ENCODE measurements around the gene ACBD4. TPM values are rescaled to one million over a fixed set of nuclear protein-coding genes. Genes with fewer than 3 reads are reported as not detected.

ACBD4 gene
- total RNA-seq, 1 donor from 2014 or later = 5.6 TPM

DNA sequence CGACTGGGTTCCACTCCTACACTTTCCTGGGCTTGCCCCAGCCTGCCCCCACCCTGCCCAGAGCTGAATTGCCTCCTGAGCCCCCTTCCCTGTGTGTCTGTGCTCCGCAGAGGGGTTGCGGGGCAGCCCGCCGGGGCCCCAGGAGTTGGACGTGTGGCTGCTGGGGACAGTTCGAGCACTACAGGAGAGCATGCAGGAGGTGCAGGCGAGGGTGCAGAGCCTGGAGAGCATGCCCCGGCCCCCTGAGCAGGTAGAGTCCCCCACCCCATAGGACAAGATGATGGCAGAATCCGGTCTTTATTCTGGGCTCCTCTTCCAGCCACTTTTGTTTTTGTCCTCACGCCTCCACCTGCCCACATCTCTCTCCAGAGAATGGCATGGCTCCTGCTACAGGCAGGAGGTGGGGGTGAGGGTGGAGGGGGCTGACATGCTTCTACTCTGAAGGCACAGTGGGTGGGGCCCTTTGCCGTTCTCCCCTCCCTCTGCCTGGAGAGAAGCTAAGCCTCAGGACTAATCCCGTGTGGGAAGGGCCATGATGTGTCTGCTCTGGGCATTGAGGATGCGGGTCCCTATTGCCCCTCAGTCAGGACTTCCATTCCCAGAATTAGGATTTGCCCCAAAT, 3.5 kb downstream of the ACBD4 start:
- peak; percentile 79 for DNase-seq (ENCODE audit: low spot score)
- Mint-ChIP-seq H3K4me3 (ENCODE audit: unreplicated experiment) (no peak overlapping the region), H3K27me3 (ENCODE audit: low read depth) (no peaks in the 10 kb centered on the region), H3K27ac (ENCODE audit: unreplicated experiment) (no peak overlapping the region), H3K9me3 (ENCODE audit: low read depth) (no peaks in the 10 kb centered on the region), H3K4me1 (ENCODE audit: low read depth) (peaks cover 11% of the 10 kb centered on the region), H3K36me3 (ENCODE audit: low read depth) (no peaks in the 10 kb centered on the region)
- TF ChIP-seq, protein P1, sequence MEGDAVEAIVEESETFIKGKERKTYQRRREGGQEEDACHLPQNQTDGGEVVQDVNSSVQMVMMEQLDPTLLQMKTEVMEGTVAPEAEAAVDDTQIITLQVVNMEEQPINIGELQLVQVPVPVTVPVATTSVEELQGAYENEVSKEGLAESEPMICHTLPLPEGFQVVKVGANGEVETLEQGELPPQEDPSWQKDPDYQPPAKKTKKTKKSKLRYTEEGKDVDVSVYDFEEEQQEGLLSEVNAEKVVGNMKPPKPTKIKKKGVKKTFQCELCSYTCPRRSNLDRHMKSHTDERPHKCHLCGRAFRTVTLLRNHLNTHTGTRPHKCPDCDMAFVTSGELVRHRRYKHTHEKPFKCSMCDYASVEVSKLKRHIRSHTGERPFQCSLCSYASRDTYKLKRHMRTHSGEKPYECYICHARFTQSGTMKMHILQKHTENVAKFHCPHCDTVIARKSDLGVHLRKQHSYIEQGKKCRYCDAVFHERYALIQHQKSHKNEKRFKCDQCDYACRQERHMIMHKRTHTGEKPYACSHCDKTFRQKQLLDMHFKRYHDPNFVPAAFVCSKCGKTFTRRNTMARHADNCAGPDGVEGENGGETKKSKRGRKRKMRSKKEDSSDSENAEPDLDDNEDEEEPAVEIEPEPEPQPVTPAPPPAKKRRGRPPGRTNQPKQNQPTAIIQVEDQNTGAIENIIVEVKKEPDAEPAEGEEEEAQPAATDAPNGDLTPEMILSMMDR (IDR thresholded peaks at IDR 0.05) = no peak

DNA sequence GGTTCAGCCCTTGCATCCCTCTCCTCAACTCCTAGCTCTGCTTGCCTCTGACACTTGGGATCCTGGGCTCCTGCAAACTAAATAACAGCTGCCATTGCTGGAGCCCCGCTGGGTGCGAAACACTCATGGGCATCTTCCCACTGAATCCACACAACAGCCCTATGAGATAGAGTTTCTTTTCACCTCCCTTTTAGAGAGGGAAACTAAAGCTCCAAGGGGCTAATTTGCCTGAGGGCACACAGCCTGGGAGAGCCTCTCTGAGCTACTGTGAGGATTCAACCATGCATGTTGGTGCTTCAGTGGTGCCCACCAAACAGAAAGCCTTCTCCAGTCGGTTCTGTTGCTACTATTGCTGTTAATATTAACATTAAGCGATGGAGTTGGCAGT, 4.0 kb downstream of the ACBD4 start:
- TF ChIP-seq, protein P1 (IDR thresholded peaks at IDR 0.05) = no peak
- H3K27ac Mint-ChIP-seq (ENCODE audit: unreplicated experiment) = no peak overlapping the region
- H3K4me3 Mint-ChIP-seq (ENCODE audit: unreplicated experiment) = no peak overlapping the region
- H3K4me1 Mint-ChIP-seq (ENCODE audit: low read depth) = peaks cover 11% of the 10 kb centered on the region
- no peaks in the 10 kb centered on the region for H3K9me3 Mint-ChIP-seq (ENCODE audit: low read depth)
- H3K36me3 Mint-ChIP-seq (ENCODE audit: low read depth) = no peaks in the 10 kb centered on the region
- DNase-seq (ENCODE audit: low spot score) = peak; percentile 33
- no peaks in the 10 kb centered on the region for H3K27me3 Mint-ChIP-seq (ENCODE audit: low read depth)

DNA sequence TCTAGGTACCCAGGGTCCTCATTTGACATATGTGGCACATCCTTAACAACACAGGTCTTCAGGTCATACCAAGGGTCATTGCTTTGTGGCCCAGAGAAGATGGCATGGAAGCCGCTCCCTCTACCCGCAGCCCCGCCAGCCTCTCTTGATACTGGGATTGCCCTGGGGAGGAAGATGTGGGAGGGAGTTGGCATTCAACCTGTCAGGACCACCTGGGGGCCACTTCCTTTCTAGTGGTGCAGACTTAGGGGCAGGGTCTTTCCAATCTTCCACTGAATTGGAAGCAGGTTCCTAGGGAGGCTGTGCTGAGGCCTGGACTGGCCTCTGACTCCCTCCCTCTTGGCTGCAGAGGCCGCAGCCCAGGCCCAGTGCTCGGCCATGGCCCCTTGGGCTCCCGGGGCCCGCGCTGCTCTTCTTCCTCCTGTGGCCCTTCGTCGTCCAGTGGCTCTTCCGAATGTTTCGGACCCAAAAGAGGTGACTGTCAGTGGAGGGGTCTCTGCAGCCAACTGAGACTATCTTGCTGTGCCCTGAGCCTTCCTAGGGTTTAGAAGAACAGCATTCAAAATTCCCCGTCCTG, 7.7 kb downstream of the ACBD4 start:
- no peaks in the 10 kb centered on the region for H3K36me3 Mint-ChIP-seq (ENCODE audit: low read depth)
- TF ChIP-seq, protein P1 (IDR thresholded peaks at IDR 0.05) = no peak
- DNase-seq (ENCODE audit: low spot score) = peak; percentile 57
- no peak overlapping the region for H3K27ac Mint-ChIP-seq (ENCODE audit: unreplicated experiment)
- H3K4me3 Mint-ChIP-seq (ENCODE audit: unreplicated experiment) = no peak overlapping the region
- peaks cover 15% of the 10 kb centered on the region for H3K4me1 Mint-ChIP-seq (ENCODE audit: low read depth)
- no peaks in the 10 kb centered on the region for H3K9me3 Mint-ChIP-seq (ENCODE audit: low read depth)
- no peaks in the 10 kb centered on the region for H3K27me3 Mint-ChIP-seq (ENCODE audit: low read depth)

DNA sequence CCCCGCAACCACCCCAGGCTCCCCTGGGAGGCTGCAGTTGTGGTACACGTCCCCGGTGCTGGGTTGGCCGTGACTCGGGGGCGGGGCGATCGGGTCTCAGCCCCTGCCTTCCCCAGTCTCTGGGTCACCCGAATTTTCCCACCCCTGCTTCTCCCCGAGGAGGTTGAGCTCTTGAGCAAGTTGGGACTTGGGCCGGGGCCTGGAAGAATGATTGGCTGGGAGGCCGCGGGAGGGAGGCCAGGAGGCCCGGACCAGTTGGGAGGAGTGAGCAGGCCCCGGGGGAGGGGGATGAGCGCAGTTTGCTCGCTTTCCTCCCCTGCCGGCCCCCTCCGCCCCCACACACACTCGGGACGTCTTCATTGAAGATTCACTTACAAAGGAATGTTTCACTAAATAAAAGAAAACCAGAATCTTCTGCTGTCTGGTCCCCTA, 8.3 kb downstream of the ACBD4 start:
- H3K9me3 Mint-ChIP-seq (ENCODE audit: low read depth) = no peaks in the 10 kb centered on the region

DNA sequence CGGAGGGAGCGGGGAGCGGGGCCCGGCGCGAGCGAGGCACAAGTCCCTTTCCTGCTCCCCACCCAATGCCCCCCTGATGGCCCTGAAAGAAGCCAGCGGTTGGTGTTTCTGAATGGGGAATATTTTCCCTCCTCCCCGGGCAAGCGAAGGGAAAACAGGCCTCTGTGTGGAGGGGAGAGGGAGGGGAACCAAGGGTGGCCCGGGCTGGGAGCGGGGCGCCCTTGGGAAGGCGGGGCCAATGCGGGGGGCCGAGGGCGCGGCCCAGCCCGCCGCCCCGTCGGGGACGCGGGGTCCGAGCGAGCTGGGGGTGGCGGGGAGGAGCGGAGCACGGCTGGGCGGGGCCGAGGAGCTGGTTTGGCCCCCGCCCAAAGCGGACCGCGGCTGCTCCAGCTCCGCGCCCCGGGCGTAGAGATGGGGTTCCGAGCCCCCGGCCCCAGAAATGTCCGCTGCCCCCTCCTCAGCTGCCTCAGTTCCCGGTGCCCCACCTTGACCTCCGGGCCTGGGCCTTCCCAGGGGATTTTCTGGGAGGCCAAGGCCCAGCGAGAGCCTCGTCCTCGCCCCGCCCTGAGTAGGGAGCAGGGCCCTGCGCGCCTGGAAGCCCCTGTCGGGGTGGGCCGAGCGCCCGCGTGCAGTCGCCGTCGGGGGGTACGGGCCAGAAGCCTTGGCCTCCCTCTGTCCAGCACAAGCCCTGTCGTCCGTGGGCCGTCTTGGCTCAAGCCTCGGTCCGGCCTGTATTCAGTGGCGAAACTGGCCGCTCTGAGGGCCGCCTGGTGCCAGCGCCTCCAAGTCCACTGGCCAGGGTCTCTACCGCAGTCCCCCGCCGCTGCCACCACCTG, 8.9 kb downstream of the ACBD4 start:
- peaks cover 15% of the 10 kb centered on the region for H3K4me1 Mint-ChIP-seq (ENCODE audit: low read depth)
- H3K9me3 Mint-ChIP-seq (ENCODE audit: low read depth) = no peaks in the 10 kb centered on the region
- DNase-seq (ENCODE audit: low spot score) = peak; percentile 87
- no peak overlapping the region for H3K4me3 Mint-ChIP-seq (ENCODE audit: unreplicated experiment)
- no peaks in the 10 kb centered on the region for H3K27me3 Mint-ChIP-seq (ENCODE audit: low read depth)
- no peaks in the 10 kb centered on the region for H3K36me3 Mint-ChIP-seq (ENCODE audit: low read depth)
- H3K27ac Mint-ChIP-seq (ENCODE audit: unreplicated experiment) = no peak overlapping the region
- TF ChIP-seq, protein P1 (IDR thresholded peaks at IDR 0.05) = no peak

More for the DNA sequence above, 8.3 kb downstream of the ACBD4 start:
- Mint-ChIP-seq H3K4me3 (ENCODE audit: unreplicated experiment) (no peak overlapping the region), H3K4me1 (ENCODE audit: low read depth) (peaks cover 15% of the 10 kb centered on the region), H3K27me3 (ENCODE audit: low read depth) (no peaks in the 10 kb centered on the region), H3K36me3 (ENCODE audit: low read depth) (no peaks in the 10 kb centered on the region), H3K27ac (ENCODE audit: unreplicated experiment) (no peak overlapping the region)
- peak; percentile 88 for DNase-seq (ENCODE audit: low spot score)
- TF ChIP-seq, protein P1 (IDR thresholded peaks at IDR 0.05) = no peak

Measured in chondrocyte (in vitro differentiated cells).